ENCODE data around the gene CCDC85C.

GRCh38 chr14:99570544-99571302 is 33.3 kb downstream of the CCDC85C start:
- TF ChIP-seq CTCF (IDR thresholded peaks at IDR 0.05) (no peak), POLR2AphosphoS5 (IDR thresholded peaks at IDR 0.05) (no peak)

Data from prostate gland (tissue), 2 donors.